Stomach (tissue), 4 donors: Measurements from ENCODE around the gene KLHL14.
"Not testable (repeated sequence)": the region's sequence is repeated elsewhere in the genome, so short reads cannot be mapped to it uniquely, and the experiment has no call there.

ENCODE experiments used
- POLR2A ChIP-seq, 4 donors: fragments of 450-650 bp; IDR thresholded peaks; one replicate each; pipeline ENCODE4 v1.6.1; 2016; ENCODE audit warnings: antibody characterized with exemption in 4 of 4, control low read depth in 2 of 4, mild to moderate bottlenecking in 1 of 4, moderate library complexity in 1 of 4
- POLR2AphosphoS5 ChIP-seq, 3 donors: sonication (generic); formaldehyde crosslinking; IDR thresholded peaks; one replicate each; pipeline ENCODE4 v1.6.1; 2016; ENCODE audit warnings: antibody characterized with exemption in 3 of 3

DNA sequence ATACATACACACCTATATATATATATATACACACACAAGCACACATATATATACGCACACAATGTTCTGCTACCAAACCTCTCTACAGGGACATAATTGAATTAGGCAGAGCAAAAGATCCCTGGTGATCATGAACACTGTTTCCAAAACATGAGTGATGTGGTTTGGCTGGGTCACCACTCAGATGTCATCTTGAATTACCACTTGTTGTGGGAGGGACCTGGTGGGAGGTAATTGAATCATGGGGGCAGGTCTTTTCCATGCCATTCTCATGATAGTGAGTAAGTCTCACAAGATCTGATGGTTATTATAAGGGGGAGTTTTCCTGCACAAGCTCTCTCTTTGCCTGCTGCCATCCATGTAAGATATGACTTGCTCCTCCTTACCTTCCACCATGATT lies 135.2 kb downstream of the KLHL14 start:
- not testable (repeated sequence) for TF ChIP-seq POLR2AphosphoS5, POLR2A (IDR thresholded peaks at IDR 0.05)
